M059J (cell line): ENCODE data around the gene SLC35E4. TPM values are rescaled to one million over a fixed set of nuclear protein-coding genes. Genes with fewer than 3 reads are reported as not detected.
A peak's percentile ranks its signal among the peaks of the same experiment; 100 is the strongest.

Experiments
- DNase-seq: peaks from one replicate; pipeline ENCODE4 v3.0.0-alpha.2; 2012; ENCODE audit warnings: low read depth
- total RNA-seq: library from RNA; depleted of rRNA; stranded (reverse); fragments of >200 nt; shearing (Covaris generic); gene quantifications from 2 replicates; pipeline ENCODE4 v1.2.3, GENCODE V29; 2014; rRNA removed

The SLC35E4 gene
- total RNA-seq, 1 experiment from 2014 or later = 9.0 TPM

DNA sequence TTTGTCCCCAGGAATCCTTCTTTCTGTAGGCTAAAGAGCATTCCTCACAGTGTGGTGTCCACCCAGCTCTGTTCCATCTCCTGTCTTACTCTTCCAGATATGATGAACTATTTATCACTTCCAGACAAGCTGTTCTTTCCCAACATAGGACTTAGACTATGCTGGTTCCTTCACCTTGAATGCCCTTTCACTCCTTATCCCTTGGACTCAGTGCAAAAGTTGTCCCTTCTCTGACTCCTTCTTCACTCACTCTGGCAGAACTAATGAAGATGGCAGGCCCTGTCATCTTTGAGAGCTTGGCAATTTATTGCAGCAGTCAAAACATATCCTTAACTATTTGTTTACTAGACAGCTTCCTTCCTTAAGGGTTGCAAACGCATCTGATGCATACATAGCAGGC is 55.6 kb downstream of the SLC35E4 start:
- no peak for DNase-seq

DNA sequence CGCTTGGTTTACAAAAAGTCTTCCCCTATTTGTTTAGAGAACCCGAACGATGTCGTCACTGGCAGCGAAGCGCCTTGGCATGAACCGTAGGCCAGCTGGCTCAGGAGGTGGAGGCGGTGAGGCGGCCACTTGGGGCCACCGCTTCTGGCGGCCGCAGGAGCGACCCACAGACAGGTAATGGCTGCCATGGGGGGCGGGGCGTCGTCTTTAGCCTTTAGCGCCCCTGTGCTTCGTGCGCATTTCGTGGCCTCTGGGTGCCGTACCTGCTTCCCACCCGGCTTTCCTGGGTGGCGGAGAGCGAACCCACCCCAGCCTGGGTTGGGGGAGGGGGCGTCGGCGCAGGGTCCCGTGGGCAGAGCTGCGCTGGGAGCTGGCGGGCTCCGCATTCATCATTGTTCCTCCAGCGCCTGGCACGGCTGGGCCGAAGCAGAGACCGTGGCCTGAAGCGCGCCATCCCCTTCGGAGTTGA is 58.6 kb downstream of the SLC35E4 start:
- peak; percentile 45 for DNase-seq

DNA sequence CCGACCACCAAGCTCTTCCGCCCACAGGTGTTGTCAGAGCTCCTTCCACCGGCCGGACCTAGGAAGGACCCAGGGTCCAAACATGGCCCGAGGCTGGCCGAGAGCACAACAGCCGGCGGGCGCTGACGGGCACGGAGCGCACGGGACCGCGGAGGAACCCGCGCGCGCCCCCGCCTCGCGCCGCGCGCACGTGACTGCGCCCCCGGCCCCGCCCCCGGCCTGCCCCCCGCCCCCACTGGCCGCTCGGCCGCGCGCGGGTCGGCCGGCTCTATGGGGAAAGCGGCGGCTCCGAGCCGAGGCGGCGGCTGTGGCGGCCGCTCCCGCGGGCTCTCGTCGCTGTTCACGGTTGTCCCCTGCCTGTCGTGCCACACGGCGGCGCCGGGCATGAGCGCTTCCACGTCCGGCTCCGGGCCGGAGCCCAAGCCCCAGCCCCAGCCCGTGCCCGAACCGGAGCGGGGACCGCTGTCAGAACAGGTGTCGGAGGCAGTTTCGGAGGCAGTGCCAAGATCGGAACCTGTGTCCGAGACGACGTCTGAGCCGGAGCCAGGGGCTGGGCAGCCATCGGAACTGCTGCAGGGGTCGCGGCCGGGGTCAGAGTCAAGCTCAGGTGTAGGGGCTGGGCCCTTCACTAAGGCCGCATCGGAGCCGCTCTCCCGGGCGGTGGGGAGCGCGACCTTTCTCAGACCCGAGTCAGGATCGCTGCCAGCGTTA is 59.2 kb downstream of the SLC35E4 start, which contains the start of gene OSBP2:
TSS of gene OSBP2 (plus strand) at position 235 of the 711 bp plus-strand sequence. CDS start at position 271, 36 bp downstream.
- DNase-seq = peak; percentile 14

DNA sequence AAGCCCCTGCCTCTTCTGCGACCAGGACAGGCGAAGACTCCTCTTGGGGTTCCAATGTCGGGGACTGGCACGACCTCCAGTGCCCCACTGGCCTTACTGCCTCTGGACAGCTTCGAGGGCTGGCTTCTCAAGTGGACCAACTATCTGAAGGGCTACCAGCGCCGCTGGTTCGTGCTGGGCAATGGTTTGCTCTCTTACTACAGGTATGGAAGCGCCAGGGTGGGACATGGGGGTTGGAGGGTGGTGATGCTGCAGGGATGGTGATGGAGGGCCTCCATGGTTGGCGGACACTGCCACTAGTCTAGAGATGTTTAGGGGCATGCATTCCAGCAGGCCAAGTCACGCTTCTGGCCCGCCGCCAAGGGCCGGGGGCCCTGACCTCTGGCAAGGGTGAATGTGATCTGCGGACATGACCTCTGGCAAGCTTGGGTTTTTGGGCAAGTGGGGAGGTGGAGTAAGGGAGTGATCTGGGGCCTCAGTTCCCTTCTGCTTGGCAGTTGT is 59.8 kb downstream of the SLC35E4 start:
- no peak for DNase-seq

DNA sequence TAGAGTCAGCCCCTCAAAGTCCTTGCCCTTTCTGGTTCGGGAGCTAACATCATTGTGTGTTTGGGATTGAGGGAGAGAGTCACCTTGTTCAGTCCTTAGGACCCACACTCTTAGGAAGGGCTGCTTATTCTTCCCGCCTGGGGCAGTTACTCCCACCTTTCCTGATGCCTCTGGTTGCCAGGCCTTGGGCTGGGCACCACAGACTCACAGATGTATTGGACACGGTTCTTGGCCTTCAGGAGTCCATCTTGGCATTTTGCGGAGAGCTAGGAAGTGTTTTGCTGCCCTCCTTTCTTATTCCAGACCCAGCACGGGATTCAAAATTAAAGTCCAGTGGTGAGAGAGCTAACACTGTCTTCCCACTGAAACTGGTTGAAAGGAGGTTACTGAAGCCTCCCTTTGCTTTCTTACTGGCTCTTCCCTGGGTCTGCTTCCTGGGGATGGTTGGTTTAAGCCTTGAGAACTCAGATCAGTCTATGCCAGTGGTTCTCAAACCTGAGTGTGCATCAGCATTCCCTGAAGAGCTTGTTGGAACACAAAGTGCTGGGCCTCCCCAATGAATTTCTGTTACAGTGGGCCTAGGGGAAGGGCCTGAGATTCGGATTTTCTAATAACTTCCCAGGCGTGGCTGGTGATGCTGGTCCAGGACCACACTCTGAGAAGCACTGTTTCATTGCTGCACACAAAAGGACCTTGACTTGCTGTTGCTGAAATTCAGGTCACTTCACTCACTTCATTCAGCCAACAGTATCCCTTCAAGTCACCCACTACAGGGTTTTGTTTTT is 60.5 kb downstream of the SLC35E4 start:
- no peak for DNase-seq

Other genes starting within 250 kb of the SLC35E4 start
- gene RNF215, start 248.4 kb upstream of the SLC35E4 start, total RNA-seq = 15.1 and 17.4 TPM in 2 replicates
- 15.1 and 31.3 TPM in 2 replicates for gene SEC14L2, start 238.8 kb upstream of the SLC35E4 start, total RNA-seq
- gene MTFP1, start 210.0 kb upstream of the SLC35E4 start, total RNA-seq = 10.0 and 12.1 TPM in 2 replicates
- not detected in 2 replicates for gene SEC14L3, start 163.8 kb upstream of the SLC35E4 start, total RNA-seq
- not detected in 2 replicates for gene SEC14L4, start 130.1 kb upstream of the SLC35E4 start, total RNA-seq
- gene SEC14L6, start 89.0 kb upstream of the SLC35E4 start, total RNA-seq = not detected in 2 replicates
- gene GAL3ST1, start 61.1 kb upstream of the SLC35E4 start, total RNA-seq = not detected in 2 replicates
- 53.1 and 57.9 TPM in 2 replicates for gene PES1, start 43.9 kb upstream of the SLC35E4 start, total RNA-seq
- 5.8 and 6.2 TPM in 2 replicates for gene TCN2, start 28.6 kb upstream of the SLC35E4 start, total RNA-seq
- 3.8 and 4.6 TPM in 2 replicates for gene DUSP18, start 32.1 kb downstream of the SLC35E4 start, total RNA-seq
- 1.3 and 2.7 TPM in 2 replicates for gene OSBP2, start 59.1 kb downstream of the SLC35E4 start, total RNA-seq